ENCODE measurements around the gene CNKSR3. TPM values are rescaled to one million over a fixed set of nuclear protein-coding genes. Genes with fewer than 3 reads are reported as not detected.
A peak's percentile ranks its signal among the peaks of the same experiment; 100 is the strongest.

The CNKSR3 gene
- total RNA-seq, 4 donors from 2014 or later, result 10.4 to 23.9 (median 19.6) TPM

- Histone ChIP-seq H3K27ac (replicated peaks in 1 of 4) (peak overlapping the region; percentile 21 to 41 (median 28)), H3K4me3 (no peak overlapping the region), H3K27me3 (no peaks in the 10 kb centered on the region), H3K4me1 (peaks cover 30 to 41% (median 32%) of the 10 kb centered on the region in 4 donors), H3K36me3 (peaks cover 0 to 22% (median 3%) of the 10 kb centered on the region in 4 donors), H3K9me3 (no peaks in the 10 kb centered on the region)
- 63% methylated on average over 8 of the region's 8 CpGs for WGBS
- DNase-seq (ENCODE audit: extremely low spot score), result no peak
- TF ChIP-seq POLR2AphosphoS5 (IDR thresholded peaks at IDR 0.05) (no peak), POLR2A (IDR thresholded peaks at IDR 0.05; ENCODE audit: low read depth) (no peak), EP300 (IDR thresholded peaks at IDR 0.05) (no peak)
- TF ChIP-seq, protein P1, sequence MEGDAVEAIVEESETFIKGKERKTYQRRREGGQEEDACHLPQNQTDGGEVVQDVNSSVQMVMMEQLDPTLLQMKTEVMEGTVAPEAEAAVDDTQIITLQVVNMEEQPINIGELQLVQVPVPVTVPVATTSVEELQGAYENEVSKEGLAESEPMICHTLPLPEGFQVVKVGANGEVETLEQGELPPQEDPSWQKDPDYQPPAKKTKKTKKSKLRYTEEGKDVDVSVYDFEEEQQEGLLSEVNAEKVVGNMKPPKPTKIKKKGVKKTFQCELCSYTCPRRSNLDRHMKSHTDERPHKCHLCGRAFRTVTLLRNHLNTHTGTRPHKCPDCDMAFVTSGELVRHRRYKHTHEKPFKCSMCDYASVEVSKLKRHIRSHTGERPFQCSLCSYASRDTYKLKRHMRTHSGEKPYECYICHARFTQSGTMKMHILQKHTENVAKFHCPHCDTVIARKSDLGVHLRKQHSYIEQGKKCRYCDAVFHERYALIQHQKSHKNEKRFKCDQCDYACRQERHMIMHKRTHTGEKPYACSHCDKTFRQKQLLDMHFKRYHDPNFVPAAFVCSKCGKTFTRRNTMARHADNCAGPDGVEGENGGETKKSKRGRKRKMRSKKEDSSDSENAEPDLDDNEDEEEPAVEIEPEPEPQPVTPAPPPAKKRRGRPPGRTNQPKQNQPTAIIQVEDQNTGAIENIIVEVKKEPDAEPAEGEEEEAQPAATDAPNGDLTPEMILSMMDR (IDR thresholded peaks at IDR 0.05), result no peak
- intact Hi-C loops (cut with DNase I), result no loop called here
These were observed 76.8 kb downstream of the CNKSR3 start for GRCh38 chr6:154433477-154434241.

DNA sequence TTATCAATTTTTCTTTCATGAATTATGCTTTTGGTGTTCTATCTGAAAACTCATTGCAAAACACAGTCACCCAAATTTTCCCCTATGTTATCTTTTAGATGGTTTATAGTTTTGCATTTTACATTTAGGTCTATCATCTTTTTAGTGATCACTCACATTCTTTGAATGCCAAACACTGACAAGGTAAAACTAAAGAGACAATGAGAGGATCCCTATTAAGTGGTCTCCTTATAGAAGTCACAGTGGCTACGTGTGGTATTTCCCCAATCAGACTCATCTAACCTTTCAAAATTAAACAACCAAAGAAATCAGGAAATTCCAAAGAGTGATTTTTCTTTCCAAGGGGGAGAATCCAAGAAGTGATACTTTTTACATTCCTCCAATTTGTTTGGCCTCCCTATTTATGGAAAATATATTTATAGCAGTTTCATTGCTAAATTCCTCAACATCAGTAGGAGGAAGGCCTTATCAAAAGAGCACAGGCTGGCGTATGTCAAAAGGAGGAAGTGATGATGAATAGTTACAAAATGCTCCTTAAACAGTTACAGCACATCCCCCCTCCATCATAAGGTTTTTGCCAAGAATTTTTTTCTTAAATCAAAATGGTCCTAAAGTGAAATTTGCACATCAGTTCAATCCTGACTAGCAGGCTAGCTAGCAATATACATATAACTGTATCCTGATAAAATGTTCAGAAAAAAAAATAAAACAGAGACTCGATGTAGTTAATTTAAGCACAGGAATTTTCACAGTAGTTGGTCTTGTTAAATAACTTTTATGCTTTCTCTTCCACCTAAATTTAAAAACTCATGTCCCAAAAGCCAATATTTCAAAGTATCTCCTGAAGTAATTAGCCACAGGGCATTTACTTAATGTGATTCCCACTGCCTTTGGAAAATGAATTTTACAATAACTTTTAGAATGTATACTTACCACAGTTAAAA is 77.7 kb downstream of the CNKSR3 start:
- Histone ChIP-seq H3K4me1 (peaks cover 28 to 38% (median 35%) of the 10 kb centered on the region in 4 donors), H3K4me3 (no peak overlapping the region), H3K27me3 (no peaks in the 10 kb centered on the region), H3K9me3 (no peaks in the 10 kb centered on the region), H3K27ac (replicated peaks in 1 of 4) (peak overlapping the region in 2 of 4 donors; percentile 32 to 41), H3K36me3 (peaks cover 0 to 25% (median 4%) of the 10 kb centered on the region in 4 donors)
- TF ChIP-seq POLR2AphosphoS5 (IDR thresholded peaks at IDR 0.05) (peak in 1 of 2 donors; percentile 38), EP300 (IDR thresholded peaks at IDR 0.05) (no peak)
- intact Hi-C loops (cut with DNase I), result no loop called here
- DNase-seq (ENCODE audit: extremely low spot score), result no peak
- WGBS, result 32% methylated on average over 3 of the region's 3 CpGs

GRCh38 chr6:154430481-154430919 is 80.0 kb downstream of the CNKSR3 start:
- H3K9me3 ChIP-seq, result no peaks in the 10 kb centered on the region
- H3K36me3 ChIP-seq, result peaks cover 0 to 29% (median 4%) of the 10 kb centered on the region in 4 donors
- no peak for TF ChIP-seq POLR2A (IDR thresholded peaks at IDR 0.05; ENCODE audit: low read depth)
- TF ChIP-seq EP300 (IDR thresholded peaks at IDR 0.05), result no peak
- TF ChIP-seq POLR2AphosphoS5 (IDR thresholded peaks at IDR 0.05), result no peak
- TF ChIP-seq, protein P1 (IDR thresholded peaks at IDR 0.05), result no peak
- H3K4me3 ChIP-seq, result no peak overlapping the region
- DNase-seq (ENCODE audit: extremely low spot score), result no peak
- intact Hi-C loops (cut with DNase I), result no loop called here
- WGBS, result 76% methylated on average over 1 of the region's 1 CpG
- no peak overlapping the region for H3K27ac ChIP-seq (replicated peaks in 1 of 4)
- H3K27me3 ChIP-seq, result no peaks in the 10 kb centered on the region
- peaks cover 32 to 36% (median 34%) of the 10 kb centered on the region in 4 donors for H3K4me1 ChIP-seq

DNA sequence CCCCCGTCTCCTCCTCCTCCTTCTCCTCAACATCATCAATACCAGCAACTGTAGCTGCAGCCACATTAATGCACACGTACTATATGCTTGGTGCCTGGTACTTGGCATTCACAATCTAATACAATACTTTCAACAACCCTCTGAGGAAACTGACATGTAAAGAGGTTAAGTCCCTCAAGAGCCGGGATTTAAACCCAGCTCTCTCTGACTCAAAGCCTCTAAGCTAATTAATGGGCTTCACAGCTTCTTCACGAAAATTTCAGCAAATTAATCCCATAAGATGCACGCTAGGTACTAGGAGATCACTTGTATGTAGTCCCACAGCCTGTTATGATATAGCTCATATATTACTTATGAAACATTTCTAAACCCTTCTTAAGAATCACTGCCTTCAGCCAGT is 80.8 kb downstream of the CNKSR3 start:
- no peak overlapping the region for H3K27ac ChIP-seq (replicated peaks in 1 of 4)
- no peaks in the 10 kb centered on the region for H3K9me3 ChIP-seq
- H3K36me3 ChIP-seq, result peaks cover 0 to 30% (median 4%) of the 10 kb centered on the region in 4 donors
- H3K27me3 ChIP-seq, result no peaks in the 10 kb centered on the region
- H3K4me3 ChIP-seq, result no peak overlapping the region
- intact Hi-C loops (cut with DNase I), result no loop called here
- H3K4me1 ChIP-seq, result peaks cover 27 to 29% (median 28%) of the 10 kb centered on the region in 4 donors
- TF ChIP-seq, protein P1 (IDR thresholded peaks at IDR 0.05), result no peak
- TF ChIP-seq POLR2A (IDR thresholded peaks at IDR 0.05; ENCODE audit: low read depth), result no peak
- no peak for TF ChIP-seq POLR2AphosphoS5 (IDR thresholded peaks at IDR 0.05)
- no peak for TF ChIP-seq EP300 (IDR thresholded peaks at IDR 0.05)
- 94% methylated on average over 5 of the region's 5 CpGs for WGBS
- no peak for DNase-seq (ENCODE audit: extremely low spot score)

- TF ChIP-seq, protein P1 (IDR thresholded peaks at IDR 0.05), result no peak
- no peak for TF ChIP-seq POLR2A (IDR thresholded peaks at IDR 0.05; ENCODE audit: low read depth)
- no peak for TF ChIP-seq POLR2AphosphoS5 (IDR thresholded peaks at IDR 0.05)
- TF ChIP-seq EP300 (IDR thresholded peaks at IDR 0.05), result no peak
- peaks cover 19 to 21% (median 20%) of the 10 kb centered on the region in 4 donors for H3K4me1 ChIP-seq
These were observed 81.6 kb downstream of the CNKSR3 start for GRCh38 chr6:154428897-154429296.

More at GRCh38 chr6:154428897-154429296, 81.6 kb downstream of the CNKSR3 start:
- no peak overlapping the region for H3K4me3 ChIP-seq
- intact Hi-C loops (cut with DNase I), result no loop called here
- no peaks in the 10 kb centered on the region for H3K9me3 ChIP-seq
- peaks cover 0 to 30% (median 4%) of the 10 kb centered on the region in 4 donors for H3K36me3 ChIP-seq
- H3K27me3 ChIP-seq, result no peaks in the 10 kb centered on the region
- WGBS, result 77% methylated on average over 3 of the region's 3 CpGs
- no peak for DNase-seq (ENCODE audit: extremely low spot score)
- no peak overlapping the region for H3K27ac ChIP-seq (replicated peaks in 1 of 4)
